B cell (primary cell): ENCODE data around the gene FOXN4. TPM values are rescaled to one million over a fixed set of nuclear protein-coding genes. Genes with fewer than 3 reads are reported as not detected.

Experiments used
- ATAC-seq: fragments of 200-7000 bp; cut with Tn5 transposase; one replicate; pipeline ENCODE4 v1.10.0; 2021; ENCODE audit warnings: low read depth, mild to moderate bottlenecking, moderate number of reproducible peaks, moderate library complexity
- CTCF ChIA-PET: fragments of 350-600 bp; sonication (Branson Sonifier 250); formaldehyde crosslinking; loops from one replicate; lab custom pipeline; 2021; ENCODE audit warnings: antibody characterized with exemption, inconsistent platforms; lab: Charles Lee
- POLR2A ChIA-PET: fragments of 350-600 bp; sonication (Branson Sonifier 250); formaldehyde crosslinking; loops from one replicate; lab custom pipeline; 2021; ENCODE audit warnings: antibody characterized with exemption; lab: Charles Lee
- DNase-seq: peaks from one replicate; pipeline ENCODE4 v3.0.0; 2013
- H2AFZ ChIP-seq: 2 replicates; pipeline ENCODE4 v1.6.1; 2012; ENCODE audit warnings: mild to moderate bottlenecking, low read depth, low read length; ENCODE audit not compliant: insufficient read depth, poor library complexity, severe bottlenecking
- H3K27ac ChIP-seq, 2 donors: 1 replicate in 1 of 2; 2 replicates in 1 of 2; pipeline ENCODE4 v1.5.1; 2012 to 2013; ENCODE audit warnings: low read length in 2 of 2, mild to moderate bottlenecking in 2 of 2, moderate library complexity in 1 of 2
- H3K27me3 ChIP-seq, 4 experiments: fragments of 200-600 bp in 1 of 4; sonication (generic) in 1 of 4; replicated peaks in 1 of 4; 1 replicate in 2 of 4; 2 replicates in 2 of 4; pipeline versions ENCODE4 v1.6.1 to v1.7.0; 2013 to 2016; ENCODE audit warnings: low read length in 3 of 4, mild to moderate bottlenecking in 2 of 4, mixed read lengths in 1 of 4, moderate library complexity in 1 of 4; ENCODE audit not compliant: insufficient read depth in 4 of 4, control insufficient read depth in 3 of 4; ENCODE audit errors: control extremely low read depth in 1 of 4
- H3K36me3 ChIP-seq, 2 experiments: replicated peaks in 1 of 2; 1 replicate in 1 of 2; 2 replicates in 1 of 2; pipeline versions ENCODE4 v1.6.1 to v1.7.1; 2013; ENCODE audit warnings: low read length in 1 of 2; ENCODE audit not compliant: insufficient read depth in 2 of 2, control insufficient read depth in 1 of 2; ENCODE audit errors: control extremely low read depth in 1 of 2, extremely low read depth in 1 of 2
- H3K4me1 ChIP-seq, 2 donors: fragments of 200-600 bp in 1 of 2; sonication (generic) in 1 of 2; 1 replicate in 1 of 2; 2 replicates in 1 of 2; pipeline versions ENCODE4 v1.5.1 to v1.6.1; 2013 to 2017; ENCODE audit warnings: low read length in 2 of 2; ENCODE audit not compliant: control insufficient read depth in 2 of 2, insufficient read depth in 2 of 2
- H3K4me2 ChIP-seq: replicated peaks from 2 replicates; pipeline ENCODE3; 2012; ENCODE audit warnings: mild to moderate bottlenecking, low read depth, low read length; ENCODE audit not compliant: poor library complexity, severe bottlenecking
- H3K4me3 ChIP-seq, 5 experiments: fragments of 200-600 bp in 1 of 5; sonication (generic) in 1 of 5; 1 replicate in 3 of 5; 2 replicates in 2 of 5; pipeline versions ENCODE4 v1.5.1 to v1.7.0; 2011 to 2016; ENCODE audit warnings: low read length in 4 of 5, mild to moderate bottlenecking in 4 of 5, low read depth in 2 of 5, control low read depth in 1 of 5, moderate library complexity in 1 of 5; ENCODE audit not compliant: insufficient read depth in 1 of 5; ENCODE audit errors: control extremely low read depth in 1 of 5, extremely low read depth in 1 of 5
- H3K79me2 ChIP-seq: fragments of 200-600 bp; sonication (generic); one replicate; pipeline ENCODE4 v1.6.0; 2016; ENCODE audit warnings: low read length; ENCODE audit not compliant: control insufficient read depth, insufficient read depth
- H3K9ac ChIP-seq: fragments of 200-600 bp; sonication (generic); 2 replicates; pipeline ENCODE4 v1.6.1; 2017; ENCODE audit warnings: mild to moderate bottlenecking, low read length, moderate library complexity
- H3K9me3 ChIP-seq, 3 donors: one replicate each; pipeline versions ENCODE4 v1.6.1 to v1.7.1; 2013; ENCODE audit warnings: low read length in 2 of 3; ENCODE audit not compliant: control insufficient read depth in 2 of 3, insufficient read depth in 1 of 3; ENCODE audit errors: control extremely low read depth in 1 of 3
- H4K20me1 ChIP-seq: 2 replicates; pipeline ENCODE4 v1.6.0; 2012; ENCODE audit warnings: mild to moderate bottlenecking, low read length; ENCODE audit not compliant: insufficient read depth, control insufficient read depth, poor library complexity, severe bottlenecking
- H3K27ac Mint-ChIP-seq: one replicate; pipeline ENCODE4 v1.8.0; 2021; ENCODE audit warnings: mixed read lengths
- H3K27me3 Mint-ChIP-seq: one replicate; pipeline ENCODE4 v1.8.0; 2021; ENCODE audit warnings: mixed read lengths
- H3K4me1 Mint-ChIP-seq: one replicate; pipeline ENCODE4 v1.8.0; 2021; ENCODE audit warnings: mixed read lengths
- H3K4me3 Mint-ChIP-seq: one replicate; pipeline ENCODE4 v1.8.0; 2021; ENCODE audit warnings: mixed read lengths
- H3K9me3 Mint-ChIP-seq: one replicate; pipeline ENCODE4 v1.8.0; 2022; ENCODE audit warnings: mixed read lengths; ENCODE audit not compliant: insufficient read depth
- EZH2 ChIP-seq: IDR thresholded peaks from 2 replicates; pipeline ENCODE4 v1.6.1; 2012; ENCODE audit warnings: borderline replicate concordance, low read depth, mild to moderate bottlenecking, moderate library complexity, low read length; ENCODE audit not compliant: insufficient read depth, poor library complexity, severe bottlenecking
- WGBS: methylation state at CpG from one replicate; pipeline ENCODE4 v1.1.5; 2013; ENCODE audit warnings: missing lambda C conversion rate; ENCODE audit not compliant: insufficient coverage; 5-methylcytosine and 5-hydroxymethylcytosine counted together
- intact Hi-C: fragments of 100-400 bp; cut with micrococcal nuclease; formaldehyde crosslinking; loops from one replicate; pipeline ENCODE4 v1.10.0; 2022
- polyA plus RNA-seq: library from polyadenylated mRNA; depleted of rRNA; stranded (reverse); fragments of >200 nt; gene quantifications from 2 replicates; pipeline ENCODE4 v1.2.3, GENCODE V29; 2012
- total RNA-seq, 2 donors: library from RNA; stranded (reverse); fragments of 120-200 nt in 1 of 2; gene quantifications; 1 replicate in 1 of 2; 2 replicates in 1 of 2; pipeline versions ENCODE4 v1.2.3 to v1.2.4, GENCODE V29; 2013 to 2022
- TF ChIP-seq, protein P1 (sequence below): fragments of 200-600 bp; IDR thresholded peaks from one replicate; pipeline ENCODE4 v1.8.0; 2022; ENCODE audit warnings: antibody characterized with exemption, mild to moderate bottlenecking

The FOXN4 gene
- total and polyA plus RNA-seq, 2 donors (not counting 1 experiment from before 2014, with no cell fraction given) = not detected

- no peaks in the 10 kb centered on the region for H3K4me1 ChIP-seq
- no peaks in the 10 kb centered on the region for H3K79me2 ChIP-seq
- no peak for TF ChIP-seq EZH2
- TF ChIP-seq, protein P1, sequence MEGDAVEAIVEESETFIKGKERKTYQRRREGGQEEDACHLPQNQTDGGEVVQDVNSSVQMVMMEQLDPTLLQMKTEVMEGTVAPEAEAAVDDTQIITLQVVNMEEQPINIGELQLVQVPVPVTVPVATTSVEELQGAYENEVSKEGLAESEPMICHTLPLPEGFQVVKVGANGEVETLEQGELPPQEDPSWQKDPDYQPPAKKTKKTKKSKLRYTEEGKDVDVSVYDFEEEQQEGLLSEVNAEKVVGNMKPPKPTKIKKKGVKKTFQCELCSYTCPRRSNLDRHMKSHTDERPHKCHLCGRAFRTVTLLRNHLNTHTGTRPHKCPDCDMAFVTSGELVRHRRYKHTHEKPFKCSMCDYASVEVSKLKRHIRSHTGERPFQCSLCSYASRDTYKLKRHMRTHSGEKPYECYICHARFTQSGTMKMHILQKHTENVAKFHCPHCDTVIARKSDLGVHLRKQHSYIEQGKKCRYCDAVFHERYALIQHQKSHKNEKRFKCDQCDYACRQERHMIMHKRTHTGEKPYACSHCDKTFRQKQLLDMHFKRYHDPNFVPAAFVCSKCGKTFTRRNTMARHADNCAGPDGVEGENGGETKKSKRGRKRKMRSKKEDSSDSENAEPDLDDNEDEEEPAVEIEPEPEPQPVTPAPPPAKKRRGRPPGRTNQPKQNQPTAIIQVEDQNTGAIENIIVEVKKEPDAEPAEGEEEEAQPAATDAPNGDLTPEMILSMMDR = no peak
- peaks cover 32% of the 10 kb centered on the region for H3K27me3 Mint-ChIP-seq
- intact Hi-C loops = no loop called here
- H3K27ac Mint-ChIP-seq = no peak within 1 kb of the TSS
- H3K27me3 ChIP-seq = peaks cover 0 to 3% (median 0%) of the 10 kb centered on the region in 4 experiments
- no peak within 1 kb of the TSS for H3K4me3 ChIP-seq
- WGBS = 85% methylated on average over 4 of the region's 8 CpGs
- no peaks in the 10 kb centered on the region for H3K4me1 Mint-ChIP-seq
- no peak for ATAC-seq
- no peak within 1 kb of the TSS for H3K27ac ChIP-seq
- H2AFZ ChIP-seq = no peak within 1 kb of the TSS
- H3K36me3 ChIP-seq = no peaks in the 10 kb centered on the region
- POLR2A ChIA-PET = no interaction called here
- H3K4me2 ChIP-seq = no peak within 1 kb of the TSS
- H3K9me3 Mint-ChIP-seq = no peaks in the 10 kb centered on the region
- no peaks in the 10 kb centered on the region for H4K20me1 ChIP-seq
- H3K4me3 Mint-ChIP-seq = no peak within 1 kb of the TSS
- CTCF ChIA-PET = no interaction called here
- DNase-seq = no peak
- H3K9me3 ChIP-seq = no peaks in the 10 kb centered on the region
- no peak within 1 kb of the TSS for H3K9ac ChIP-seq
These were observed 38.5 kb upstream of the FOXN4 start, which contains the start of gene MYO1H for GRCh38 chr12:109347589-109347988. Gene MYO1H, plus strand, starts transcription at chr12:109347900. Its CDS starts 61 bp downstream, at chr12:109347961.

DNA sequence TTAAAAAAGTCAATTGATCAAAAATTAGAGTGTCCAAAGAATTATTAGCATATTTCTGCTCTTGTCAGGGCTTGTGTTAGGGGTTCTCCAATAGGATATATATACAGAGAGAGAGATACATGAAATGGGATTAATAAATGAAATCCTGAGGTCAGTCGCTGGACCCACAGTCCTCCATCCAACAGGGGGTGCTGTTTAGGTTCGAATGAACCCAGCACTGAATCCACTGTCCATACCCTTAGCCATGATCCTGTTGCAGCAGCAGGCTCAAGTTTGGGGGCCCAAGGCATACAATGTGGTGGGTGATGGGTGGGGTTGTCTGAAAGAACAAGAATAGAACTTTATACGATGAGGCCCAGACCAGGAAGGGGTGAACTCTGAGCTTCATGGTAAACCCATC, 37.8 kb upstream of the FOXN4 start:
- POLR2A ChIA-PET = no interaction called here
- H3K27me3 ChIP-seq = peaks cover 0 to 3% (median 0%) of the 10 kb centered on the region in 4 experiments
- H3K4me3 ChIP-seq = no peak overlapping the region
- H3K9ac ChIP-seq = no peak overlapping the region
- no peaks in the 10 kb centered on the region for H3K4me1 ChIP-seq
- Mint-ChIP-seq H3K27ac (no peak overlapping the region), H3K4me3 (no peak overlapping the region), H3K27me3 (peaks cover 27% of the 10 kb centered on the region), H3K9me3 (no peaks in the 10 kb centered on the region), H3K4me1 (no peaks in the 10 kb centered on the region)
- CTCF ChIA-PET = no interaction called here
- H2AFZ ChIP-seq = no peak overlapping the region
- H3K27ac ChIP-seq = no peak overlapping the region
- no peak for TF ChIP-seq EZH2
- TF ChIP-seq, protein P1 = no peak
- DNase-seq (no peak), ATAC-seq (no peak)
- intact Hi-C loops = no loop called here
- H4K20me1 ChIP-seq = no peaks in the 10 kb centered on the region
- WGBS = 100% methylated on average over 1 of the region's 3 CpGs
- H3K9me3 ChIP-seq = no peaks in the 10 kb centered on the region
- H3K4me2 ChIP-seq = no peak overlapping the region
- H3K79me2 ChIP-seq = no peaks in the 10 kb centered on the region
- no peaks in the 10 kb centered on the region for H3K36me3 ChIP-seq
